Stimulated activated CD4-positive, alpha-beta T cell treated with anti-CD3 and anti-CD28 coated beads, Interleukin-15, amount 100 ng/mL, for 48 hours (primary cell): ENCODE data around the gene C1orf167.
A peak's percentile ranks its signal among the peaks of the same experiment; 100 is the strongest.

ENCODE experiments used
- DNase-seq, 2 donors: peaks; one replicate each; pipeline ENCODE4 v3.0.0-alpha.2; 2020; ENCODE audit warnings: low read depth in 2 of 2

Gene C1orf167

DNA sequence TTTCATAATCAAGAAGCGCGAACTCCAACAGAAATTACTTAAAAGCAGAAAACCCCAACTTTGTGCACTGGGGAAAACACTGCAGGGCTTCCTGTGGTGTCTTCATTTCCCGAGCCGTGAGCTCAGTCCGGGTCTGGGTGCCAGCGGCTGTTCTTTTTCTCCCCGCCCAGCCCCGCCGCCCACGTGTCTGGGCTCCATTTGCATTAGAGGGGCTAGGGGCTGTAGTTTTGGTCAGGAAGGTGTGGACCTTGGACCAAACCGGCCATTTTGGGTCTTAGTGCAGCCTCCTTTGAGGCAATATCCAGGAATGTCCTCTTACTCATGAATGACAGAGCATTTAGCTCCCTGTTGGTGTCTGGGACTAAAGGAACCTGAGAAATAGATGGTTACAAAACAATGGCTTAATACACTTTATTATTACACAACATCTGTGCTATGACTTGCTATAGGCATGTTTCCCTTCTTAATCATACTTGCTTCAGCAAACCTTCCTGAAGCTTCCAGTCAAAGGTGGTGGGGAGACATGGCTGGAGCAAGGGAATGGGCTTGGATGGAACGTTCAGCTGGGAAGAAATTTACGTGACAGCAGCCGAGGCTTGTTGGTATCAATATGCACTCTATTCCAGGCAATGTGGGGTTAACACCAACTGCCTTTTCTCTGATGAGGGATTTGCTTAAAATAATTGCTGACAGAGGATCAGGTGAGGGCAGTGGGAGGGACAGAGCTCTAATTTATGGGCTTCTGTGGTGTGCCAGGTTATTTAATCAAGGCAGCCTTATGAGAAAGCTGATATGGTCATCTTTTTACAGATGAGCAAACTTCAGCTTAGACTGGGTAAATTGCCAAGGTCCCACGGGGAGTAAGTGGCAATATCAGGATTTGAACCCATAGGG is 25.0 kb upstream of the C1orf167 start:
- no peak for DNase-seq

DNA sequence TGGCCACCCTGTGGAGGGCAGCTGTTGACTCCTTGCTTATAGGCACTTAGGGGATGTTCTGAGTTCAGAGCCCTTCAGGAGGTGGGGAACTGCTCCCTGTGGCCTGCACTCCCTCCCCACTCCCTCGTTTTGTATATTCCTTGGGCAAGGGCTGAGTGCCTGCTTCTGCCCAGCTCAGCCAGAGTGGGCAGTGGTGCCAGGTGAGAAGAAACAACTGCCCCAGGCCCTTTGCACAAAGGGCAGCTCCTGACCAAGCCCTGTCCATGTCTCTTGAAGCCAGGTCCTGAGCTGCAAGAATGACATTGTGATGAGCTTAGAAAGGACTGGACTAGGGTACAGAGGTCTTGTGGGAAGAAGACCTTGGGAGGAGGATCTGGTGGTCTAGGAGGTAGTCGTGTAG is 23.9 kb upstream of the C1orf167 start:
- no peak for DNase-seq

- DNase-seq = no peak
These were observed 23.2 kb upstream of the C1orf167 start for GRCh38 chr1:11738783-11739182.

DNA sequence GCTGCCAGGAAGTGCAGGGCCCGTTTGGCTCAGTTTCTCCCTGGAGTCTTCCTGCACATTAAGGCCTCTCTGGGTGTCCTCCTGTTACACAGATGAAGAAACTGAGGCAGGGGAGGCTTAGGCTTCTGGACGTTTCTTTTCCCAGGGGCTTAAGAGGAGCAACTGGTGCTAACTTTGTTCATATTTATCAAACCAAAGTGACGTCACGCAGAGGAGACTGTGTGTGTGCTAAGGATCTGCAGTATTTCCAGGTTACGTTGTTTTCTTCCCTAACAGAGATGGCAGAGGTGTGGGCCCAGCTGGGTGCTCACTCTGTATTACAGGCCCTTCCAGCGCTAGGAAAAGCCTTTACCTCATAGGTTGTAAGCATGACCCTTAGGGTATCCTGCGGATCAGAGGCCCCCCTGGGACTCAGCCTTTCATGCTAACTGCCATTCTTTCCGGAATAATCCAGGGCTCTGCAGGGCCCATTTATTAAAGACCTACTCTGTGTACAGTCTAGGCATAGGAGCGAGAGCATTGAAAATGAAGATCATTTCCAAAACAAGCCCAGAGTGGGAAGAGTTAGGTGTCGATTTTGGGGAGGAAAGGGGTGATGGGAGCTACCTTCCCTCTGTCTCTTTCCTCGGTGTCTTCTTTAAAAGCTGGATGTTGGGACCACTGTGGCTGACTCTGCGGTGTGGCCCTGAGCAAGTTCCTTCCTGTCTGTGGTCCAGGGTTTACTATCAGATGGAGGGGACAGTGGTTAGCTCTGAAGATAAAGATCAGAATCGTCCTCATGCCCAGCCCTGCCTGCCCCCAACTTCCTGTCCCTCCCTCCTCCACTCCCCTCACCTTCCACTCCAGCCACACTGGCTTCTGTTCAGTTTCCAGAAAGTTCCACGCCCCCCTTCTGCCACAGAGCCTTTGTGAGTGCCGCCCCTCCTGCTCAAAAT is 21.5 kb upstream of the C1orf167 start:
- no peak for DNase-seq

GRCh38 chr1:11741482-11741881 is 20.5 kb upstream of the C1orf167 start:
- no peak for DNase-seq

GRCh38 chr1:11741919-11742558 is 20.0 kb upstream of the C1orf167 start:
- DNase-seq = no peak

- DNase-seq = no peak
These were observed 17.7 kb upstream of the C1orf167 start for GRCh38 chr1:11744287-11744686.

GRCh38 chr1:11746092-11746491 is 15.9 kb upstream of the C1orf167 start:
- DNase-seq = no peak

GRCh38 chr1:11746795-11747487 is 15.1 kb upstream of the C1orf167 start:
- DNase-seq = no peak

DNA sequence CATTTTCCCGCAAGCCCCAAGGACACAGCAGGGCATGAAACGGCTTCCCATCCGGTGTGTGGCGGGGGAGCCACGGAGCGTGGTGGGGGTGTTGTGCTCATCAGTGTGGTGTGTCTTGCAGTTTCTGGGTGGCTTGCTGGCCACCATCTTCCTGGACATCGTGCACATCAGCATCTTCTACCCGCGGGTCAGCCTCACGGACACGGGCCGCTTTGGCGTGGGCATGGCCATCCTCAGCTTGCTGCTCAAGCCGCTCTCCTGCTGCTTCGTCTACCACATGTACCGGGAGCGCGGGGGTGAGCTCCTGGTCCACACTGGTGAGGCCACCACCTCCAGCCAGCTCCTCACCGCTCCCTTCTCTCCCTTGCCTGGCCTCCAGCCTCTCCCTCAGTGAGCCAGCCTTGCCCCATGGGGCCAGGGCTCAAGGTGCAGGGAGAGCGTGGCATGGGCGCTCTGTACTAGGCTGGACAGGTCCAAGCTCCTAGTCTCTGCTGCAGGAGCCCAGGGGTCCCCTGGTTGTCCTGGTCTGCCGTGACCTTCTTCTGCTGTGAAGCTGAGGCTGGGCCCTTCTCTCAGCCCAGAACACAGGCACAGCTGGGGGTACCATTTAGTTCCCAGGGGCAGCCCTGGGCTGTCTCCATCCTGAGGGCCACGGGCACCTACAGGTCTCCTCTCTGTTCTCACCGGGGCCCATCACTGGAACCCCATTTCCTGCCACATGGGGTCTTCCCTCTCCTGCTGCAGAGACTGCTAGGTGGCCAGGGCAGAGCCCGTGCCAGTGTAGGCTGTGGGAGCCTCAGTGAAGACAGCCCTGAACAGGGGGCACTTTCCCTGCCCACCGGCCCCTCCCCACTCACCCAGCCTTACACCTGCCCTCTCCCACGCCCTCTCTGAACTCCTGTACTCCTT is 13.4 kb upstream of the C1orf167 start:
- DNase-seq = no peak

DNA sequence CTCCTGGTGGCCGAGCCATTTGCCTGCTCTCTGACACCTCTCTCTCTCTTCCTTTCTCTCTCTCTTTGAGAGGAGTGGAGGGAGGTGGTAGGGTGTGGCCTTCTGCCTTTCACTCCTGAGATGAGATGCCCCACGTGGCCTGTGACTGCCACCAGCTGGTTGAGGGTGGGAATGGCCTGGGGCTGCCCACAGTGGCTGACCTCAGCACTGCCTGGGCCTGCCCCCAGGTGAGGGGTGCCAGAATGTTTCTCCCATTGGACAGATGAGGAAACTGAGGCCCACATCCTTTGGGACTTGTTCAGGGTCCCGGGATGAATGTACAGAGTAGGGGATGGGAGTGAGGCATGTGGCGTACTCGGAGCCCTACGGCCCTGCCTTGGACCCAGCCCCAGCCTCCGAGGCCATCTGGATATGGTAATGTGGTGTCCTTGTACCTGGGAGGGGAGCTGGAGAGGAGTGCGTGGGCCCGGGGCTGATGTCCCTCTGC is 12.7 kb upstream of the C1orf167 start:
- peak; percentile 33 to 40 for DNase-seq

DNA sequence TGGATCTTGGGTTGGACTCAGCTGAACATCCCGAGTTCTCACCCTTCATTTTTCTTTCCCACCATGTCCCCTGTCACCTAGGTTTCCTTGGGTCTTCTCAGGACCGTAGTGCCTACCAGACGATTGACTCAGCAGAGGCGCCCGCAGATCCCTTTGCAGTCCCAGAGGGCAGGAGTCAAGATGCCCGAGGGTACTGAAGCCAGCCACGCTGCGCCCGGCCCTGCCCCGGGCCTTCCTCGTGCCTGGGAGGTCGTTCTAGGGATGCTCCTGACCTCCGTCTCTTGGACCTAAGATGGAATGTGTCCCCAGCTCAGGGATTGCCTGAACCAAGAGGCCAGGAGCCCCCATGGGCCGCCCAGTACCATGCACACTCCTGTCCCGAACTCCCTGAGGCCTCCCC is 12.0 kb upstream of the C1orf167 start:
- DNase-seq = no peak

GRCh38 chr1:11751087-11751486 is 10.9 kb upstream of the C1orf167 start:
- no peak for DNase-seq

GRCh38 chr1:11752359-11753088 is 9.5 kb upstream of the C1orf167 start:
- no peak for DNase-seq

DNA sequence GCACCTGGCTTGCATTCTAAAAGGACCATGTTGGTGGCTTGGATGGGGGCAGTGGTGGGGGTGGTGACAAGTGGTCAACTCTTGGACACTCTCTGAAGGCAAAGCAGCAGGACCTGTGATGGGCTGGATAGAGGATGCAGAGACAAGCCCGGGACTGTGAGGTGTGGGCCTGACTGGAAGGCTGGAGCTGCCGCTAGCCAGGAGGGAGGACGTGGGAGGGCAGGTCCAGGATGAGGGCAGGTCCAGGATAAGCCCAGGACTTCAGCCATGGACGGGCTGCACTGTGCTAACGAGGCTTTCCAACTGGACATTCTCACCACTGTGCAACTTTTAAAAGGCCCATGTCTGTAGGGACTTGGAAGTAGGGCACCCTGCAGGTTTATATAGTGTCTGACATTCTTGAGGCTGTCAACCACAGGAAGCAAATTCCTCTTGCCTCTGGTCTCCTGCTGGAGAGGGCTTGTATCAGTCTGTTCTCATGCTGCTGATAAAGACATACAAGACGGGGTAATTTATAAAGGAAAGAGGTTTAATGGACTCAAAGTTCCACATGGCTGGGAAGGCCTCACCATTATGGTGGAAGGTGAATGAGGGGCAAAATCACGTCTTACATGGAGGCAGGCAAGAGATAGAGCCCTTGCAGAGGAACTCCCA is 8.3 kb upstream of the C1orf167 start:
- no peak for DNase-seq

GRCh38 chr1:11757047-11757446 is 4.9 kb upstream of the C1orf167 start:
- DNase-seq = no peak

DNA sequence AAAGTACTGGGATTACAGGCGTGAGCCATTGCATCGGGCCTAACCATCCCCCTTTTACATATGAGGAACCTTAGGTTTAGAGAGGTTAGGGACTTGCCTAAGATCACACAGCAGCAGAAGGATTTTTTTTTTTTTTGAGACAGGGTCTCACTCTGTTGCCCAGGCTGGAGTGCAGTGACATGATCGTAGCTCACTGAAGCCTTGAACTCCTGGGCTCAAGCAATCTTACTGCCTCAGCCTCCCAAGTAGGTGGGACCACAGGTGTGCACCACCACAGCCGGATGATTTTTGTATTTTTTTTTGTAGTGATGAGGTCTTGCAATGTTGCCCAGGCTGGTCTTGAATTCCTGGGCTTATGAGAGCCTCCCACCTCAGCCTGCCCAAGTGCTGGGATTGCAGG is 2.2 kb upstream of the C1orf167 start:
- no peak for DNase-seq

- DNase-seq = no peak
These were observed 708 bp upstream of the C1orf167 start for GRCh38 chr1:11761285-11761684.

GRCh38 chr1:11764115-11764514 is 2.1 kb downstream of the C1orf167 start:
- DNase-seq = no peak
